Suprapubic skin (tissue), 4 donors: ENCODE results near the gene SLC25A47.

Experiments
- CTCF ChIP-seq, 2 donors: fragments of 200-600 bp in 1 of 2; fragments of 450-650 bp in 1 of 2; sonication (generic) in 1 of 2; IDR thresholded peaks; one replicate each; pipeline ENCODE4 v1.5.1; 2016 to 2019; ENCODE audit warnings: antibody characterized with exemption in 2 of 2, mild to moderate bottlenecking in 1 of 2, moderate library complexity in 1 of 2
- EP300 ChIP-seq: sonication (generic); formaldehyde crosslinking; IDR thresholded peaks from one replicate; pipeline ENCODE4 v1.6.1; 2017; ENCODE audit warnings: antibody characterized with exemption
- POLR2A ChIP-seq, 2 donors: fragments of 450-650 bp; IDR thresholded peaks; one replicate each; pipeline ENCODE4 v1.6.1; 2017; ENCODE audit warnings: antibody characterized with exemption in 2 of 2, mild to moderate bottlenecking in 2 of 2, moderate library complexity in 2 of 2
- POLR2AphosphoS5 ChIP-seq, 3 donors: sonication (generic); formaldehyde crosslinking; IDR thresholded peaks; one replicate each; pipeline ENCODE4 v1.6.1; 2017; ENCODE audit warnings: antibody characterized with exemption in 3 of 3

- no peak for TF ChIP-seq CTCF (IDR thresholded peaks at IDR 0.05)
- no peak for TF ChIP-seq POLR2A (IDR thresholded peaks at IDR 0.05)
- no peak for TF ChIP-seq EP300
- TF ChIP-seq POLR2AphosphoS5 (IDR thresholded peaks at IDR 0.05): no peak
Measured at GRCh38 chr14:100294963-100295330, 28.2 kb upstream of the SLC25A47 start.
